Caki2 (cell line): ENCODE measurements around the gene RBMS1. TPM values are rescaled to one million over a fixed set of nuclear protein-coding genes. Genes with fewer than 3 reads are reported as not detected.
"Not testable (repeated sequence)": the region's sequence is repeated elsewhere in the genome, so short reads cannot be mapped to it uniquely, and the experiment has no call there.

Source experiments
- DNase-seq: peaks from one replicate; pipeline ENCODE4 v3.0.0-alpha.2; 2015; ENCODE audit warnings: low read depth
- in situ Hi-C: cut with HindIII; loops from 2 replicates; pipeline ENCODE4 v1.10.0; 2016; ENCODE audit warnings: low sequenced_read_pairs, low pct_unique_long_range_greater_than_20kb, mixed read lengths
- total RNA-seq: library from RNA; depleted of rRNA; stranded (reverse); fragments of >200 nt; shearing (Covaris generic); gene quantifications from 2 replicates; pipeline ENCODE4 v1.2.3, GENCODE V29; 2014; ENCODE audit warnings: low replicate concordance

RBMS1 gene
- total RNA-seq, 1 experiment from 2014 or later, result 79.7 TPM

GRCh38 chr2:160423126-160423525 lies 70.5 kb downstream of the RBMS1 start:
- DNase-seq, result no peak
- in situ Hi-C loops, result no loop called here

GRCh38 chr2:160421646-160422501 lies 71.7 kb downstream of the RBMS1 start:
- DNase-seq, in situ Hi-C loops: not testable (repeated sequence)

- DNase-seq, result no peak
- in situ Hi-C loops, result no loop called here
Observed at GRCh38 chr2:160420711-160421110, 72.9 kb downstream of the RBMS1 start.

GRCh38 chr2:160419776-160420505 lies 73.7 kb downstream of the RBMS1 start:
- in situ Hi-C loops, result no loop called here
- no peak for DNase-seq

GRCh38 chr2:160418853-160419252 lies 74.8 kb downstream of the RBMS1 start:
- in situ Hi-C loops, result no loop called here
- no peak for DNase-seq

GRCh38 chr2:160418398-160418765 lies 75.2 kb downstream of the RBMS1 start:
- DNase-seq, result no peak
- in situ Hi-C loops, result no loop called here

GRCh38 chr2:160417745-160418397 lies 75.7 kb downstream of the RBMS1 start:
- in situ Hi-C loops, result no loop called here
- DNase-seq, result no peak

GRCh38 chr2:160415991-160416390 lies 77.6 kb downstream of the RBMS1 start:
- in situ Hi-C loops, result no loop called here
- no peak for DNase-seq

GRCh38 chr2:160411955-160412354 lies 81.7 kb downstream of the RBMS1 start:
- DNase-seq, result no peak
- in situ Hi-C loops, result no loop called here

GRCh38 chr2:160411167-160411566 lies 82.4 kb downstream of the RBMS1 start:
- in situ Hi-C loops, result no loop called here

GRCh38 chr2:160409480-160409879 lies 84.1 kb downstream of the RBMS1 start:
- no peak for DNase-seq
- in situ Hi-C loops, result no loop called here

More at GRCh38 chr2:160411167-160411566, 82.4 kb downstream of the RBMS1 start:
- no peak for DNase-seq

- in situ Hi-C loops, result no loop called here
- DNase-seq, result no peak
Observed at GRCh38 chr2:160408959-160409291, 84.7 kb downstream of the RBMS1 start.

GRCh38 chr2:160408173-160408958 lies 85.2 kb downstream of the RBMS1 start:
- peak; percentile 64 for DNase-seq
- in situ Hi-C loops, result no loop called here

- peak; percentile 72 for DNase-seq
- in situ Hi-C loops, result no loop called here
Observed at GRCh38 chr2:160407393-160408172, 86.0 kb downstream of the RBMS1 start.

GRCh38 chr2:160406591-160407392 lies 86.8 kb downstream of the RBMS1 start:
- DNase-seq, result peak; percentile 88
- in situ Hi-C loops, result no loop called here

GRCh38 chr2:160405077-160405867 lies 88.3 kb downstream of the RBMS1 start:
- in situ Hi-C loops, result no loop called here
- DNase-seq, result peak; percentile 54
